ENCODE measurements around the gene KIT.
"Not testable (repeated sequence)": the region's sequence is repeated elsewhere in the genome, so short reads cannot be mapped to it uniquely, and the experiment has no call there.

The KIT gene

GRCh38 chr4:54657551-54658251 lies at the start of gene KIT:
Gene KIT, plus strand, starts transcription at chr4:54657957. Its CDS starts 58 bp downstream, at chr4:54658015.
- no peak for DNase-seq

GRCh38 chr4:54609310-54609709 lies 48.4 kb upstream of the KIT start:
- DNase-seq, result no peak

- DNase-seq, result no peak
Measured at GRCh38 chr4:54614149-54614548, 43.6 kb upstream of the KIT start.

GRCh38 chr4:54620773-54621172 lies 37.0 kb upstream of the KIT start:
- DNase-seq, result no peak

- no peak for DNase-seq
Measured at GRCh38 chr4:54625391-54625790, 32.4 kb upstream of the KIT start.

- DNase-seq, result no peak
Measured at GRCh38 chr4:54626113-54626512, 31.6 kb upstream of the KIT start.

GRCh38 chr4:54632537-54632936 lies 25.2 kb upstream of the KIT start:
- no peak for DNase-seq

GRCh38 chr4:54633102-54633740 lies 24.5 kb upstream of the KIT start:
- not testable (repeated sequence) for DNase-seq

- no peak for DNase-seq
Measured at GRCh38 chr4:54635318-54635717, 22.4 kb upstream of the KIT start.

- DNase-seq, result no peak
Measured at GRCh38 chr4:54637325-54637724, 20.4 kb upstream of the KIT start.

- DNase-seq, result not testable (repeated sequence)
Measured at GRCh38 chr4:54641101-54641500, 16.7 kb upstream of the KIT start.

GRCh38 chr4:54643172-54643571 lies 14.6 kb upstream of the KIT start:
- DNase-seq, result no peak

- no peak for DNase-seq
Measured at GRCh38 chr4:54643958-54644751, 13.6 kb upstream of the KIT start.

GRCh38 chr4:54645830-54646229 lies 11.9 kb upstream of the KIT start:
- DNase-seq, result no peak

- no peak for DNase-seq
Measured at GRCh38 chr4:54647070-54647469, 10.7 kb upstream of the KIT start.

- no peak for DNase-seq
Measured at GRCh38 chr4:54651050-54651449, 6.7 kb upstream of the KIT start.

- no peak for DNase-seq
Measured at GRCh38 chr4:54654753-54655152, 3.0 kb upstream of the KIT start.

- no peak for DNase-seq
Measured at GRCh38 chr4:54657185-54657550, 589 bp upstream of the KIT start.

GRCh38 chr4:54658252-54659093 lies 716 bp downstream of the KIT start:
- DNase-seq, result peak; percentile 43 to 44

GRCh38 chr4:54659313-54659712 lies 1.6 kb downstream of the KIT start:
- no peak for DNase-seq

GRCh38 chr4:54659749-54660535 lies 2.2 kb downstream of the KIT start:
- DNase-seq, result no peak

- DNase-seq, result no peak
Measured at GRCh38 chr4:54660591-54660990, 2.8 kb downstream of the KIT start.
